ENCODE measurements around the gene MTARC2. TPM values are rescaled to one million over a fixed set of nuclear protein-coding genes. Genes with fewer than 3 reads are reported as not detected.

MTARC2 gene
- total and polyA plus RNA-seq, 2 donors (not counting 1 experiment from before 2014, with no cell fraction given), result 12.6 to 14.5 TPM

DNA sequence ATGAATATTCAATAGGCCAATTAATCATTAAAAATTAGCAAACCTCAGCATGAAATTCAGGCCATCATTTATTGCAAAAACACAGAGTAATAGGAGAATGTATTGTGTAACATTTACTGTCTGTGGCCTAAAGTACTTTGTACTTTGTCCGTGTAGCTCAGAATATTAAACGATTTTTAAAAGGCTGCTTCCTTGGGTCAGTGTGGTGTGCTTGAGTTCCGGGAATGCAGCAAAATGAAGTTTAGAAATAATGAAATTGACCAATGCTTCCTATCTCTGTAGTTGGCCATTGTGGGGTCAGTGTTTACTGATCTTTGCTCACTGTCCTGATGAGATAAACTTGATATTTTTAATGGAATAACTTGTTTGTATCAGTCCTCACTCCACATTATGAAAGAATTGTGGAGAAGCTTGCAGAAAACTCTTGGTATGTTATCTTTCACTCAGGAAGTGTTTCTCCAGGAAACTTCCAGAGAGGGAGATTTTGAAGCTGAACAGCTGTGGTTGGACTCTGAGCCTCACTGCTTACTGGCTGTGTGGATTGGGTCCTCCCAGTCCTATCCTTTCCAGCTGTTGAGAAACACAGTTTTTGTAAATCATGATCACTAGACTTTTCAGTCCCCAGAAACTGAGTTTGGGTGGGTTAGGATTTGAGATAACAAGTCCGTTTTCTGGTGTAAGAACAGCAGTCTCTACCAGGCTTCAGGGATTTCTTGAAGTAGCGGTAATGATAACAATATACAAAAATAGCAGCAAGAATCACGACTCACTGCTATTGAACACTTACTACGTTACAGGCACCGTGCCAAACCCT is 19.4 kb downstream of the MTARC2 start:
- Histone ChIP-seq H3K36me3 (ENCODE audit: control insufficient read depth, insufficient read depth, low read length) (no peaks in the 10 kb centered on the region), H3K4me1 (ENCODE audit: control insufficient read depth, extremely low read depth, insufficient read depth, low read length) (peaks cover 4% of the 10 kb centered on the region), H4K20me1 (ENCODE audit: control insufficient read depth, extremely low read depth, insufficient read depth, low read length) (no peaks in the 10 kb centered on the region), H3K79me2 (ENCODE audit: control insufficient read depth, insufficient read depth, low read length) (no peaks in the 10 kb centered on the region), H3K27me3 (ENCODE audit: control insufficient read depth, insufficient read depth, low read length) (no peaks in the 10 kb centered on the region), H3K4me2 (ENCODE audit: extremely low read depth, insufficient read depth, low read length) (no peak overlapping the region), H3K4me3 (replicated peaks in 1 of 4; ENCODE audit: control extremely low read depth in 1 of 4, insufficient read depth in 1 of 4, low read depth in 3 of 4, low read length in 4 of 4) (peak overlapping the region in 1 of 4 experiments; percentile 18), H2AFZ (ENCODE audit: low read length) (peak overlapping the region; percentile 26), H3K9ac (ENCODE audit: insufficient read depth, low read length) (no peak overlapping the region), H3K9me3 (ENCODE audit: control insufficient read depth, insufficient read depth, low read depth, low read length) (no peaks in the 10 kb centered on the region), H3K27ac (ENCODE audit: insufficient read depth, low read length) (no peak overlapping the region)
- peak in 1 of 2 donors; percentile 81 for DNase-seq (ENCODE audit: low read depth in 2 of 2)
- TF ChIP-seq, protein P1, sequence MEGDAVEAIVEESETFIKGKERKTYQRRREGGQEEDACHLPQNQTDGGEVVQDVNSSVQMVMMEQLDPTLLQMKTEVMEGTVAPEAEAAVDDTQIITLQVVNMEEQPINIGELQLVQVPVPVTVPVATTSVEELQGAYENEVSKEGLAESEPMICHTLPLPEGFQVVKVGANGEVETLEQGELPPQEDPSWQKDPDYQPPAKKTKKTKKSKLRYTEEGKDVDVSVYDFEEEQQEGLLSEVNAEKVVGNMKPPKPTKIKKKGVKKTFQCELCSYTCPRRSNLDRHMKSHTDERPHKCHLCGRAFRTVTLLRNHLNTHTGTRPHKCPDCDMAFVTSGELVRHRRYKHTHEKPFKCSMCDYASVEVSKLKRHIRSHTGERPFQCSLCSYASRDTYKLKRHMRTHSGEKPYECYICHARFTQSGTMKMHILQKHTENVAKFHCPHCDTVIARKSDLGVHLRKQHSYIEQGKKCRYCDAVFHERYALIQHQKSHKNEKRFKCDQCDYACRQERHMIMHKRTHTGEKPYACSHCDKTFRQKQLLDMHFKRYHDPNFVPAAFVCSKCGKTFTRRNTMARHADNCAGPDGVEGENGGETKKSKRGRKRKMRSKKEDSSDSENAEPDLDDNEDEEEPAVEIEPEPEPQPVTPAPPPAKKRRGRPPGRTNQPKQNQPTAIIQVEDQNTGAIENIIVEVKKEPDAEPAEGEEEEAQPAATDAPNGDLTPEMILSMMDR (conservative IDR thresholded peaks at IDR 0.05 in 1 of 2, IDR thresholded peaks at IDR 0.05 in 1 of 2; ENCODE audit: low read depth in 1 of 2, low read length in 2 of 2), result no peak
- no peak for TF ChIP-seq EZH2 (IDR thresholded peaks at IDR 0.05; ENCODE audit: low read length, missing control alignments)

DNA sequence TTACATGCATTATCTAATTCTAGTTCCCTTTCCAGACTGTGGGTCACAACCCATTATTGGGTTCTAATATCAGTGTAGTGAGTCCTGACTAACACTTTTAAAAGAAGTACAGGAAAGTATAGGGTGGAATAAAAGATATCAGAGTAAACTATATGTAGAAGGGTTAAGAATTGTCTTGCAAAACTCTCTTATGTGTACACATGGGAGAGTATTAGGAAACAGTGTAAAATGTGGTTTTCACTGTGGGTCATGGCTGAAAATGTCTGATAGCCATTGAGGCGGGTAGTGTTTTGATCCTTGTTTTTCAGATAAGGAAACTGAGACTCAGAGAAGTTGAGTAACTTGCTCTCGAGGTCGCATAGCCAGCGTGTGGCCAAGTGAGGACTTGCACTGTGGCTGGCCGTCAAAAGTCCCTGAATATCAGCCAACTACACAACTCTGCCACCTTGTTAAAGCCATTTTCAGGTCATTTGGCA is 20.0 kb downstream of the MTARC2 start:
- TF ChIP-seq, protein P1 (conservative IDR thresholded peaks at IDR 0.05 in 1 of 2, IDR thresholded peaks at IDR 0.05 in 1 of 2; ENCODE audit: low read depth in 1 of 2, low read length in 2 of 2), result no peak
- TF ChIP-seq EZH2 (IDR thresholded peaks at IDR 0.05; ENCODE audit: low read length, missing control alignments), result no peak
- no peak for DNase-seq (ENCODE audit: low read depth in 2 of 2)
- Histone ChIP-seq H3K9ac (ENCODE audit: insufficient read depth, low read length) (no peak overlapping the region), H2AFZ (ENCODE audit: low read length) (peak overlapping the region; percentile 26), H3K4me3 (replicated peaks in 1 of 4; ENCODE audit: control extremely low read depth in 1 of 4, insufficient read depth in 1 of 4, low read depth in 3 of 4, low read length in 4 of 4) (peak overlapping the region in 1 of 4 experiments; percentile 18), H3K79me2 (ENCODE audit: control insufficient read depth, insufficient read depth, low read length) (no peaks in the 10 kb centered on the region), H3K27ac (ENCODE audit: insufficient read depth, low read length) (no peak overlapping the region), H3K9me3 (ENCODE audit: control insufficient read depth, insufficient read depth, low read depth, low read length) (no peaks in the 10 kb centered on the region), H3K4me2 (ENCODE audit: extremely low read depth, insufficient read depth, low read length) (no peak overlapping the region), H3K27me3 (ENCODE audit: control insufficient read depth, insufficient read depth, low read length) (no peaks in the 10 kb centered on the region), H3K4me1 (ENCODE audit: control insufficient read depth, extremely low read depth, insufficient read depth, low read length) (peaks cover 4% of the 10 kb centered on the region), H4K20me1 (ENCODE audit: control insufficient read depth, extremely low read depth, insufficient read depth, low read length) (no peaks in the 10 kb centered on the region), H3K36me3 (ENCODE audit: control insufficient read depth, insufficient read depth, low read length) (no peaks in the 10 kb centered on the region)

DNA sequence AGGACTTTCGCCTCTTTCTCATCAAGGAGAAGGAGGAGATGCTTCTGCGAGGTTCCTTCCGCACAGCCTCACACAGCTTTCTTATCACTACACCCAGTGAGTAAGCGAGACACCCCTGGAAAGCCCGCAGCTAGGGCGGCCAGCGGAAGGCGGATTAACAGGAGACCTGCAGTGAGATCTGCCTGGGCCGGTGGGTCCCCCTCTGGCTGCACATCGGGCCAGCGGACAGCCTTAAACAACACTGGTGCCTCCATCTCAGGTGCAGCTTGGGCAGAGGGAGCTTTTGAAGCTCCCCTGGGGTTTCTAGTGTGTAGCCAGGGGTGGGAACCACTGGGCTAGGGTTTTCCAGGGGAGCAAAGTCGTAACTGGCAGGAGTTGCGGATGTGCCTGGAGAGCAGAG is 21.1 kb downstream of the MTARC2 start:
- Histone ChIP-seq H4K20me1 (ENCODE audit: control insufficient read depth, extremely low read depth, insufficient read depth, low read length) (no peaks in the 10 kb centered on the region), H2AFZ (ENCODE audit: low read length) (no peak overlapping the region), H3K4me2 (ENCODE audit: extremely low read depth, insufficient read depth, low read length) (no peak overlapping the region), H3K36me3 (ENCODE audit: control insufficient read depth, insufficient read depth, low read length) (no peaks in the 10 kb centered on the region), H3K4me3 (replicated peaks in 1 of 4; ENCODE audit: control extremely low read depth in 1 of 4, insufficient read depth in 1 of 4, low read depth in 3 of 4, low read length in 4 of 4) (no peak overlapping the region), H3K4me1 (ENCODE audit: control insufficient read depth, extremely low read depth, insufficient read depth, low read length) (peaks cover 4% of the 10 kb centered on the region), H3K27me3 (ENCODE audit: control insufficient read depth, insufficient read depth, low read length) (no peaks in the 10 kb centered on the region), H3K9ac (ENCODE audit: insufficient read depth, low read length) (no peak overlapping the region), H3K9me3 (ENCODE audit: control insufficient read depth, insufficient read depth, low read depth, low read length) (no peaks in the 10 kb centered on the region), H3K79me2 (ENCODE audit: control insufficient read depth, insufficient read depth, low read length) (no peaks in the 10 kb centered on the region), H3K27ac (ENCODE audit: insufficient read depth, low read length) (no peak overlapping the region)
- DNase-seq (ENCODE audit: low read depth in 2 of 2), result no peak
- no peak for TF ChIP-seq EZH2 (IDR thresholded peaks at IDR 0.05; ENCODE audit: low read length, missing control alignments)
- TF ChIP-seq, protein P1 (conservative IDR thresholded peaks at IDR 0.05 in 1 of 2, IDR thresholded peaks at IDR 0.05 in 1 of 2; ENCODE audit: low read depth in 1 of 2, low read length in 2 of 2), result no peak
